Upper lobe of left lung (tissue), 4 donors: ENCODE data around the gene C4BPB.

Experiments
- POLR2A ChIP-seq, 4 donors: fragments of 450-650 bp; IDR thresholded peaks; one replicate each; pipeline ENCODE4 v1.5.1; 2016 to 2017; ENCODE audit warnings: antibody characterized with exemption in 4 of 4, mild to moderate bottlenecking in 2 of 4
- POLR2AphosphoS5 ChIP-seq, 2 donors: sonication (generic); formaldehyde crosslinking; IDR thresholded peaks; one replicate each; pipeline ENCODE4 v1.5.1; 2017; ENCODE audit warnings: antibody characterized with exemption in 2 of 2
- TF ChIP-seq, protein P1 (sequence below), 6 experiments: fragments of 450-650 bp in 4 of 6; fragments of 200-600 bp in 2 of 6; sonication (generic) in 2 of 6; IDR thresholded peaks; one replicate each; pipeline ENCODE4 v1.5.1; 2016 to 2019; ENCODE audit warnings: antibody characterized with exemption in 6 of 6

DNA sequence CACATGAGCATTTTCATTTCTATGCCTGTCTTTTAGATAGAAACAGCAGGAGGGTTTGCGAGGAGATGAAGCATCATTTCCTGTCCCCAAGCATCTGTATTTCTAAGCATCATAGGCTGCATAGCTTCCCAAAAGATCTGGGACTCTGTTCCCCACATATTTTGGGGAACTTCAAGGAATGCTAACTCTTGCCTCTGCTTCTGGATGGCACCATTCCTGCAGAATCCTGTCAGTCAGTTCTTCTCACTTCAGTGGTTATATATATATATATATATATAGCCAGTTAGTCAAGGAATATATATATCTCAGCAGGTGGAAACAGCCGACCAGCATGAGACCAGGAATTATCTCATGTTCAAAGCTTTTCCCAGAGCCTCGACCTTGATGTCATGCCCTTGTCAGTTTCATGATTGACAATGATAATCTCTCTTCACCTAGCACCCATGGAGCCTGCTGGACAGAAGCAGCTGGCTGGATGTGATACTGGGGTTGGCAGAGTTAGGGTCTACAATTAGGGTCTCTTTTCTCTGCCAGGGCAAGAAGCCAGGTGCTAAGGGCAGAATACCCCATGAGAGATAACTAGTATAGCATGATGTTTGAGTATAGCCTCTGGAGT, 33.2 kb upstream of the C4BPB start:
- TF ChIP-seq, protein P1, sequence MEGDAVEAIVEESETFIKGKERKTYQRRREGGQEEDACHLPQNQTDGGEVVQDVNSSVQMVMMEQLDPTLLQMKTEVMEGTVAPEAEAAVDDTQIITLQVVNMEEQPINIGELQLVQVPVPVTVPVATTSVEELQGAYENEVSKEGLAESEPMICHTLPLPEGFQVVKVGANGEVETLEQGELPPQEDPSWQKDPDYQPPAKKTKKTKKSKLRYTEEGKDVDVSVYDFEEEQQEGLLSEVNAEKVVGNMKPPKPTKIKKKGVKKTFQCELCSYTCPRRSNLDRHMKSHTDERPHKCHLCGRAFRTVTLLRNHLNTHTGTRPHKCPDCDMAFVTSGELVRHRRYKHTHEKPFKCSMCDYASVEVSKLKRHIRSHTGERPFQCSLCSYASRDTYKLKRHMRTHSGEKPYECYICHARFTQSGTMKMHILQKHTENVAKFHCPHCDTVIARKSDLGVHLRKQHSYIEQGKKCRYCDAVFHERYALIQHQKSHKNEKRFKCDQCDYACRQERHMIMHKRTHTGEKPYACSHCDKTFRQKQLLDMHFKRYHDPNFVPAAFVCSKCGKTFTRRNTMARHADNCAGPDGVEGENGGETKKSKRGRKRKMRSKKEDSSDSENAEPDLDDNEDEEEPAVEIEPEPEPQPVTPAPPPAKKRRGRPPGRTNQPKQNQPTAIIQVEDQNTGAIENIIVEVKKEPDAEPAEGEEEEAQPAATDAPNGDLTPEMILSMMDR (IDR thresholded peaks at IDR 0.05), result no peak
- TF ChIP-seq POLR2AphosphoS5 (IDR thresholded peaks at IDR 0.05) (no peak), POLR2A (IDR thresholded peaks at IDR 0.05) (no peak)
